Stimulated activated CD4-positive, alpha-beta T cell treated with anti-CD3 and anti-CD28 coated beads, Interleukin-2, amount 100 ng/mL, for 24 hours (primary cell): ENCODE measurements around the gene POGLUT2.

Experiments used
- DNase-seq, 2 donors: peaks; one replicate each; pipeline ENCODE4 v3.0.0-alpha.2; 2020

POGLUT2 gene

DNA sequence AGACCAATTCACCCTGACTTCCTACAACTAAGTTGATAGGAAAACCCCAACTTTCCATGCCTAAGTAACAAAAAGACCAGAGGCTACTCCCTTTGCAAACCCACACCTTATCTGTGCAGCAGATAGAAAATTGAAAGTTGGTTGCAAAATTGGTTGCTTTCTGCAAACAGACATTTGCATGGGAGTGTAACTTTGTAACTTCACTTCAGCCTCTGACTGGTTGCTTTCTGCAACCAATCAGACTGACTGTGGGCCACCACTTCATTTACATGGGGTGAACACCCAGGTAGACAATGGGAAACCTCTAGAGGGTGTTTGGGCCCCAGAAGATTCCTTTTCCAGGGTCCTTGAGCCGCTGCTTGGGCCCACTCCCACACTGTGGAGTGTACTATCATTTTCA lies 35.0 kb downstream of the POGLUT2 start:
- DNase-seq, result no peak

DNA sequence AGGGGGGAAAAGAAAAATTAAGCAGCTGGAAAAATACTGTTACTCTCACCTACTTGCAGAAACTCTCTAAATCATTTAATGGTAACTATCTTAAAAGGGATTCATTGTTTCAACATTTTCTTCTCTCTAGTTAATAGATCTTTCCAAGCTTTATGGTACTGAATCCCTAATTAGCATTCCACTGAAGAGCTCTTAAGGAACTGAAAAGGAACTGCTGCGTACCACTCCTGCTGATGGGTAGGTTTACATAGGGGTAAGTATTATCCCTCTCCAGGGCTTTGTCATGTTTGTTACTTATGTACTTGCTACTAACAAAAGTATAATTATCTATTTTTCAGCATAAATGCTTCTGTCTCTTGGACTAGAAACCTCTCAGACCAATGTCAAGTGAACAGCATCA lies 37.7 kb downstream of the POGLUT2 start:
- no peak for DNase-seq

DNA sequence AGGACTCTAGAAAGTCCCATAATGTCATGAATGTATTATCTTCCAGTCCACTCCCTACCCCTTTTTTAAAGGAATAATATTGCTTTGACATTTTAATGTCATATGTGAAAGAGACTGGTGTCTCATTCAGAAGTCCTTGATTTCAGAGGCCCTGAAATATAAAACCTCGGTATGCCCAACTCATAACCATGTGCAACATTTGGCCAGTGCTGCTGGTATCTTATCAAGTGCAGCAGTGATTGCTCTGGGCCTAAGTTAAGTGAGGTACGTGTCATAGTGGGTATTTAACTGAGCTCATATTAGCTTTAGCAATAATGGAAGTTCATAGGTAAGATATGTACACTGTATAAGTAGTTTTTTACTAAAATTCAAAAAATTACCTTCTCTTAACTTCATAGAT lies 39.9 kb downstream of the POGLUT2 start:
- no peak for DNase-seq

DNA sequence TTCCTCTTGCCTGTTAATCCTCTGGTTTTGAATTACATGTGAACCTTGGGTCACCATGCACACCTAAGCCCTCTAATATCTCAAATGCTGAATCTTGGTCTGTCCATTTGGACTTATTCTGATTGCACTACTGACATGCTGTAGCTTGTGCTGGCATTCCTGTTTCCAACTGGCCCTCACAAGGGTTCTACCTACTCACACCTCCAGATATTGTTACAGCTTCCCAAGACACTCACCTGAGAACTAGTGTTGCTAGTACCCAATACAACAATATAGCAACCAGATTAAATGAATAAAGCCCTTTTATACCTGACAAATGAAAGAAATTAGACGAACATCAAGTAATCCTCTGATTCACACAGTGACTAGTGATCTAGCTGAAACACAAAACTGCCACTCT lies 41.8 kb downstream of the POGLUT2 start:
- DNase-seq, result no peak

DNA sequence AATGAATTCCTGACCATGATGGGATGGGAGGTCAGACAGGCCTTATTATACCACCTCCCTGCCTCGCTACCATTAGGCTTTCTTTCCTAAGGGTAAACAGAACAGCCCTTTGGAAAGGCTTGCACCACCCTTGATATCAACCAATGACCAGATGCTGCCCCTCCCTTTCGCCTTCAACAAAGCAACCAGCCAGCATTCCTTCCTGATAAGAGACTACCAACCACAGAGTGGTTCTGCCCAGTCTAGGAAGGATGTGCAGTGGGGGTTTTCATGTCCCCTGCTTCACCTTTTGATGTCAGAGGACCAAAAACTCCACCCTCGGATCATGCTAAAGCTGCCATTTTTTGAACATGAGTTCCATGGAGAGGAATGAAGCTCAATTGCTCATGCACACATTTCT lies 46.9 kb downstream of the POGLUT2 start:
- no peak for DNase-seq

DNA sequence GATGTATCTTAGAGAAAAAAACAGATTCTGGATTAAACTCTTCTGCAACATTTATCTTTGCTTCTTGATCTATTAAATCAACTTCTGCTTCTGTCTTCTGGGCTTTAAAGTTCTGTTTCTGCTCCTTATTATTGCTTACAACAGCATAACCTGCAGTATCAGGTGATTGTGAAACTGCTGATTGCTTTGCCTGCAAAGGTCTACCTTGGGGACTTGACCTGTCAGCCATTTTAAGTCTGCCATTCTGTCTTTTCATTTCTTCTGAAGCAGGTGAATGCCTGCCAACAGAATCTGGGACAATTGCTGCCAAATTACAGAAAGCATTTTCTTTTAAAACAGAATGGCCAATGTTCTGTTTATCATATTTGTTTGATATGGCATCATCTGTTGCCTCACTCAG lies 56.3 kb downstream of the POGLUT2 start:
- no peak for DNase-seq

DNA sequence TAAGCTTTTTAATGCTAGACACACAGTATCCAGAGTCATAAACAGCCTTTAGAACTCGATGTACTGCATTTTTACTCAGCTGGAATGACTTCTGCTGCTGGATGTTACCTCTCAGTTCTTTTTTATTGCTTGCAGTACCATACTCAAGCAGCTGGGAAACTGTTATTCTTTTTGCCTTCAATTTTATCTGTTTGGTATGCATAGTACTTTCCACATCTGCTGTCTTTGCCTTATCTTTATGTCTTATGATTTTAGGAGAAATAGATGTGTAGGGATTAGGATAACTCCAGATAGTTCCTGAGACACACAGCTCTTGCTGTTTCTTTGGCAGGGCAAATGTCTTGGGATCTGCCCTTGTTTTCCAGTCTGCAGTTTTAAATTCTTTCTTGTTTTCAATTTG lies 56.7 kb downstream of the POGLUT2 start:
- no peak for DNase-seq
